HepG2 (cell line): ENCODE measurements around the gene ARHGAP9. TPM values are rescaled to one million over a fixed set of nuclear protein-coding genes. Genes with fewer than 3 reads are reported as not detected.

Experiments
- EEA1 ChIP-seq: sonication (generic); formaldehyde crosslinking; IDR thresholded peaks from 2 replicates; pipeline ENCODE4 v1.5.1; 2020; ENCODE audit warnings: mild to moderate bottlenecking, missing genetic modification reagents, borderline replicate concordance
- NR2F2 ChIP-seq: IDR thresholded peaks from 2 replicates; pipeline ENCODE4 v1.6.1; 2012; ENCODE audit warnings: low read depth, inconsistent platforms, borderline replicate concordance
- RFXANK ChIP-seq: IDR thresholded peaks from 2 replicates; pipeline ENCODE4 v1.6.1; 2016
- TAF15 ChIP-seq: fragments of 200-400 bp; formaldehyde crosslinking; IDR thresholded peaks from one replicate; pipeline ENCODE4 v1.6.1; 2018; ENCODE audit warnings: mild to moderate bottlenecking, low read depth, low read length; ENCODE audit not compliant: poor library complexity, severe bottlenecking
- ZBTB20 ChIP-seq: sonication (generic); formaldehyde crosslinking; IDR thresholded peaks from 2 replicates; pipeline ENCODE4 v1.8.1; 2023; ENCODE audit warnings: missing genetic modification reagents, low read depth, mild to moderate bottlenecking, borderline replicate concordance
- ZFP36 ChIP-seq: fragments of 150-350 bp; IDR thresholded peaks from 2 replicates; pipeline ENCODE4 v1.6.1; 2018; ENCODE audit warnings: borderline replicate concordance, low read length, low read depth; ENCODE audit not compliant: partially characterized antibody
- ZFP36L2 ChIP-seq: sonication (generic); formaldehyde crosslinking; IDR thresholded peaks from 2 replicates; pipeline ENCODE4 v1.4.0; 2020; ENCODE audit warnings: missing genetic modification reagents
- ZNF629 ChIP-seq: sonication (generic); formaldehyde crosslinking; conservative IDR thresholded peaks from 2 replicates; pipeline ENCODE4 v1.5.0; 2020; ENCODE audit warnings: missing genetic modification reagents
- ZNF792 ChIP-seq: IDR thresholded peaks from 2 replicates; pipeline ENCODE4 v1.6.1; 2016
- polyA plus RNA-seq, 8 experiments: library from polyadenylated mRNA; depleted of rRNA in 3 of 8; stranded (reverse) in 7 of 8; unstranded in 1 of 8; fragments of >200 nt; fragmentation: Illumina TruSeq in 4 of 8; extraction: Trizol in 4 of 8; gene quantifications; 2 replicates each; pipeline versions ENCODE4 v1.2.1 to v1.2.3, GENCODE V29; 2011 to 2016; ENCODE audit warnings: low read depth in 4 of 8, missing spikeins in 1 of 8, mixed read lengths in 1 of 8; ENCODE audit not compliant: insufficient read depth in 1 of 8
- total RNA-seq, 5 experiments: library from RNA; depleted of rRNA; stranded (reverse); fragments of >200 nt; fragmentation: Illumina TruSeq; extraction: Trizol; gene quantifications; 2 replicates each; pipeline ENCODE4 v1.2.3, GENCODE V29; 2016; ENCODE audit warnings: low read depth in 1 of 5
- TF ChIP-seq, protein P1 (sequence below): sonication (generic); formaldehyde crosslinking; IDR thresholded peaks from 2 replicates; pipeline ENCODE4 v1.4.0; 2020; ENCODE audit warnings: mild to moderate bottlenecking, missing genetic modification reagents

Gene ARHGAP9
- total and polyA plus RNA-seq, 2 of the 13 experiments (the other 11 are each of a cell fraction or from before 2014, with no cell fraction given), result 0.18 to 1.2 TPM

- TF ChIP-seq TAF15 (no peak), ZNF792 (CRISPR knock-in tag) (no peak), RFXANK (CRISPR knock-in tag) (no peak), ZBTB20 (CRISPR knock-in tag) (no peak), ZFP36 (no peak), NR2F2 (no peak), ZNF629 (CRISPR knock-in tag) (0 out of 2 replicates have a peak, but pooled peaks have one; percentile 19), EEA1 (CRISPR knock-in tag) (no peak), ZFP36L2 (no peak)
- TF ChIP-seq, protein P1, sequence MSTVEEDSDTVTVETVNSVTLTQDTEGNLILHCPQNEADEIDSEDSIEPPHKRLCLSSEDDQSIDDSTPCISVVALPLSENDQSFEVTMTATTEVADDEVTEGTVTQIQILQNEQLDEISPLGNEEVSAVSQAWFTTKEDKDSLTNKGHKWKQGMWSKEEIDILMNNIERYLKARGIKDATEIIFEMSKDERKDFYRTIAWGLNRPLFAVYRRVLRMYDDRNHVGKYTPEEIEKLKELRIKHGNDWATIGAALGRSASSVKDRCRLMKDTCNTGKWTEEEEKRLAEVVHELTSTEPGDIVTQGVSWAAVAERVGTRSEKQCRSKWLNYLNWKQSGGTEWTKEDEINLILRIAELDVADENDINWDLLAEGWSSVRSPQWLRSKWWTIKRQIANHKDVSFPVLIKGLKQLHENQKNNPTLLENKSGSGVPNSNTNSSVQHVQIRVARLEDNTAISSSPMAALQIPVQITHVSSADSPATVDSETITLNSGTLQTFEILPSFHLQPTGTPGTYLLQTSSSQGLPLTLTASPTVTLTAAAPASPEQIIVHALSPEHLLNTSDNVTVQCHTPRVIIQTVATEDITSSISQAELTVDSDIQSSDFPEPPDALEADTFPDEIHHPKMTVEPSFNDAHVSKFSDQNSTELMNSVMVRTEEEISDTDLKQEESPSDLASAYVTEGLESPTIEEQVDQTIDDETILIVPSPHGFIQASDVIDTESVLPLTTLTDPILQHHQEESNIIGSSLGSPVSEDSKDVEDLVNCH (CRISPR knock-in tag), result 0 out of 2 replicates have a peak, but pooled peaks have one; percentile 9
- TF ChIP-seq, all 625 proteins: peak for 8
These were observed 44.3 kb upstream of the ARHGAP9 start (continued) for GRCh38 chr12:57523706-57524614.
